CD4-positive, alpha-beta T cell treated with Interleukin-6 for 4 hours (primary cell): ENCODE measurements around the gene CRY2.
"Not testable (repeated sequence)": the region's sequence is repeated elsewhere in the genome, so short reads cannot be mapped to it uniquely, and the experiment has no call there.

Experiments used
- DNase-seq: peaks from one replicate; pipeline ENCODE4 v3.0.0-alpha.2; 2020; ENCODE audit warnings: mixed read lengths

The CRY2 gene

GRCh38 chr11:45880772-45881570 is 33.7 kb downstream of the CRY2 start:
- no peak for DNase-seq

GRCh38 chr11:45881708-45882368 is 34.6 kb downstream of the CRY2 start:
- DNase-seq = no peak

DNA sequence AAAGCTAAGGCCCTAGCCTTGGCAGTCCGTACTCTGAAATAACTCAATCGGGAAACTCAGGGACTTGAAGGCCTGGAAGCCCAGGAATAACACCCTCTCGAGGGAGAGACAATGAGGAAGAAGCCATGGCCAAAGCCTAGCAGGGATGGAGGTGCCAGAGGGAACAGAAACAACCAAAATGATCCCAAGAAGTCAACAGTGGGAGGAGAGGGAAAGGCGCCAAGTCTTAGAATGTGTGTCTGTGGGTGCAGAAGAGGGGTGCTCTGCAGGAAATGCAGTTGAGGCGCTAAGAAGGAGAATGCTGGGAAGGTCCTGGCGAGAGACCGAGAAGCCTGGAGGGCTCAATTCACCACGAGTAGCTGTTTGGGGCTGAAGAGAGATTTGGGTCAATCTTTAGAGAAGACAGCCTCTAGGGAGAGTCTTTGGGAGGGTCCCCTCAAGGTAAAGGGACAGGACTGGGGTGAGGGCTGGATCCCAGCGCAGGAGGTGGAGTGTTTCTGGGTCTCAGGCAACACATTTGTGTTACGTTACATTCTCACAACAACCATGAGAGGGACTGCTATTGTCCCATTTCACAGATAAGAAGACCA is 37.4 kb downstream of the CRY2 start:
- no peak for DNase-seq

DNA sequence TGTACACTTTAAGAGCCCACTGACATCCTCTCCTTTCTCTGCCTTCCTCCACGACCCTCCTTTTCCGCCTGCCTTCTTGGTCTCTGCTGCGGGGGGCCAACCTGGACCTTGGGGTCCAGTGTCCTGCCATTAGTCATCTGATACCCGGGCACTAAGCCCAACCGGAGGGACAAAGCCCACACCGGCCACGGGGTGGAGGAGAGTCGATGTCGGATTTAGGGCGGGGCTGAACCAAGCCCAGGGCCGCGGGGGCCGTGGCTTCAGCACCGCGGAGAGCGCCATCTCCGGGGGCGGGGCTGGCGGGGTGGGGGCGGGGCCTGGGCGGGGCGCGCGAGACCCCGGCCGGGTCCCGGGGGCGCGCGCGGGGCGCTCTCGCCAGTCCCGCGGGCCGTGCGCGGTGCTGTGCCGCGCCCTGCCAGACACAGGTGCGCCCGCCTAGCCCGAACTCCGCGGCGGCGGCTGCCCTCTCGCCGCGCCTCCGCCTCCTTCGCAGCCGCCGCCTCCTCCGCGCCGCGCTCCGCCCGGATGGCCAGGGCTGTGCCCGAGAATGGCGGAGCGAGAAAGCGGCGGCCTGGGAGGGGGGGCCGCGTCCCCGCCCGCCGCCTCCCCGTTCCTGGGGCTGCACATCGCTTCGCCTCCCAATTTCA is 38.1 kb downstream of the CRY2 start, which contains the start of gene MAPK8IP1:
MAPK8IP1 (plus strand) TSS at position 378 of the 647 bp plus-strand sequence; CDS start at position 548, 170 bp downstream.
- peak; percentile 64 for DNase-seq

DNA sequence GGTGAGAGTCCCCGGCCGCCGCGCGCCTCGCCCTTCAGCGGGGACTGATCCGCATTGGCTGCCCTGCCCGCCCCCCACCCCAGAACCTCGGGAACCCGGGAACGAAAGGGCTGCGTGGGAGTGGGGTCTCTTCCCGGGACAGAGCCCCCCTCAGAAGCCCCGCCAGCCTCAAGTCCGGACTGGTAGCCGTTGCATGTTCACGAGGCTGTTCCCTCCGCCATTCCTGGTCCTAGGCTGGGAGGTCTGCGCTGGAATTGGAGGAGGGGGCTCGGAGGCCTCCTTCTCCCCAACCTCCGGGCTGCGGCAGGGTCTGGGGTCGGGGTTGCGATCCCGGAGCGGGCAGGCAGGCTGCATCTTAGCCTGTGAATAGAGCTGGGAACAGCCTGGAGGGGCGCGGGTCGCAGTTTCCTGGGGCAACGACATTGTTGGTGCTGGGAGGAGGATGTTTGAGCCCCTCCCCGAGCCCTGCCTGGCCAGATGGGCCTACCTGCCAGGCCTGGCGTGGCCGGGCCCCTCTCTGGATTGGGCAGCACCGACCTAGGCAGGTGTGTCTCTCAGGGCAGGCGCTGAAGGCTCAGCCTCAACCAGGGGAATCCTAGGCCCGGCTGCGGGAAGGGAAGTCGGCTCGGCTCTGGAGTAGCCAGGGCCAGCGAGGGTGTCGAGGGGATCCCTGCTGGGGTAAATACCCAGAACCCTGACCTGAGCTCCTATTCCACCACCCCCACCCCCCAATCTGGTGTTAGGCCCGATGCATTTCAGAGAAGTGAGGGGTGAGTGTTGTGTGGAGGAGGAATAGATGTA is 38.8 kb downstream of the CRY2 start:
- DNase-seq = no peak

- no peak for DNase-seq
These were observed 39.7 kb downstream of the CRY2 start for GRCh38 chr11:45886816-45887520.

DNA sequence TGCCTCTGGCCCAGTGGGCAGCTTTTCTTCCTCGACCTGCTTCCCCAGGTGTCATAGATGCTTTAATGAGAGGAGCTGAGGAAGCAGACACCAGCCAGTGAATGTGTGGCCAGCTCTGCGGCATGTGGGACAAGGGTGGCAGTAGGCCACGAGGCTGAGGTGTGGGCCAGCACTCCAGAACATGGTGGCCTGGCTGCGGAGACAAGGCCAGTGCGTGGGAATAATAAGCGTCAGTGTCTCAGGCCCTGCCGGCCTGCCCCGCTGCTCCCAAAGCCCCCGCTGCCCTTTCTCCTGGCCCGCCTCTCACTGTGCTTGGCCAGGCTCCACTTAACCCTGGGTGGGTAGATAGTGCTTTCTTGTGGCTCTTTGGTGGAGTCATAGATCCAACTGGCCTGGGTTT is 40.3 kb downstream of the CRY2 start:
- DNase-seq = no peak

- no peak for DNase-seq
These were observed 42.3 kb downstream of the CRY2 start for GRCh38 chr11:45889555-45889954.

- no peak for DNase-seq
These were observed 42.7 kb downstream of the CRY2 start for GRCh38 chr11:45889966-45890365.

DNA sequence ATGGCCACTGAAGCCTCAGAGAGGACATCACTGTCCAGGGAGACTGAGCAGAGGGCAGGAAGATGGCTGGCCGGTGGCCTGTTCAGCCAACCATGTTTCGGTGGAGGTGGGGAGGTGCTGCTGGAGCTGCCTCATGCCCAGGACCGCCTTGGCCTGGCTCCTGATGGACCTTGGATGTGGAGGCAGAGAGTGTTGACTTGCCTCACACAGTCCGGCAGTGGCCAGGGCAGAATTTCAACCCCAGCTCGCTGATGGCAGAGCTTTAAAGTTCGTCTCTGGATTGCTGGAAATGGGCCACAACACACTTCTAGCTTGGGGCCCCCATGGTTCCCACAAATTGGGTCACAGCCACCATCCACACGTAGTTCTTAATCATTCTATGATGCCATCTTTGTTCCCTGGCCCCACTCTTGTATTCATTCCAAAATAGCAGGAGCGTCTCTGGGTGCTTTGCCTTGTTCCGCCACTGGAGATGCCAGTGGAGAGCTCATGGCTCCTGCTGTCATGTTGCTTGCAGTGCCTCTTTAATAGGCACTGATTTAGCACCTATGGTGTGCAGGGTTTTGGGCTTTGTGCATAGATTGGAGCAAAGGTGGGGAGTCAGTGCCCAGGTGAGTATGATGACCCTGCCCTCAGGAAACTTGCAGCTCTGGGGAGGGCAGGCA is 43.7 kb downstream of the CRY2 start:
- no peak for DNase-seq

DNA sequence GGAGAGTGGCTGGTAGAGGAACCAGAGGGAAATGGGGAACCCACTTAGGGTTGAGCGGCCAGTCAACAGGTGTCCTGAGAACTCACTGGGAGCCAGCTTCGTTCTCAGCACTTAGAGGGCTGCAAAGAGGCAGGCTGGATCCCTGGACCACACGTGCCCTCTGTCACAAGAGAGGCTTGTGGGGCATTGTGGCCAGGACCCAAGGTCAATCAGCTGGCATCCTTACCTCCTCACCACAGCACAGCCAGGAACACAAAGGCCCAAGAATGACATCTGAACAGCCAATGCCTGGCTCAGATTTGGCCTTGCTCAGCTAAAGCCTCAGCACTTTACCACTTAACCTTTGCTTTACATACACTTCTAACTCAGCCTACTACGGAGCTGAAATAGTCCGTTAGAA is 45.6 kb downstream of the CRY2 start:
- DNase-seq = no peak

GRCh38 chr11:45894555-45895247 is 47.4 kb downstream of the CRY2 start:
- no peak for DNase-seq

GRCh38 chr11:45895553-45896259 is 48.4 kb downstream of the CRY2 start:
- no peak for DNase-seq

DNA sequence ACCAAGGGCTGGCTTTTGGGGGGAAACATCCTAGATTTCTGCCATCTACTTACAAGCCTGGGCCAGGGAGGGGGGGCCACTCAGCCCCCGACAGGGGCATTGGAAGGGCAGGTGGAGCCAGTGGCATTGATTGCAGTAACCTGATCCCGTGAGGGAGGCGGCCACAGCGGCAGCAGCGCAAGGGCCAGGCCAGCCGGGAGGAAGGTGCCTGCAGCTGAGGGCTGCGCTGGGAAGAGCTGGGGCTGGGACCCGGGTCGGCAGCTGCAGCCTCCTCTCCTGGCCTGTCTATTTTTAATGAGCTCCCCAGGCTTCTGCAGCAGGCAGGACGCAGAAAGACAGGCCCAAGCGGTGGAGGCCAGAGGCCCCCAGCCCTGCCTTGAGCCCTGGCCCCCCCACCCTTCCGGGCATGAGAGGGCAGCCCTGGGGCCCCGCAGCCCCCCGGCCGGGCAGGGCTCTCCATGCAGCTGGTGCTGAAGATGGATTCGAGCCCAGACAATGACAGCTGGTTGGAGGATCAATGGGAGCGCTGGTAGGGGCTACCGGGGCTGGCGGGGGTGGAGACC is 49.2 kb downstream of the CRY2 start:
- no peak for DNase-seq

- DNase-seq = no peak
These were observed 50.3 kb downstream of the CRY2 start for GRCh38 chr11:45897556-45897955.

GRCh38 chr11:45899086-45899447 is 51.8 kb downstream of the CRY2 start:
- no peak for DNase-seq

DNA sequence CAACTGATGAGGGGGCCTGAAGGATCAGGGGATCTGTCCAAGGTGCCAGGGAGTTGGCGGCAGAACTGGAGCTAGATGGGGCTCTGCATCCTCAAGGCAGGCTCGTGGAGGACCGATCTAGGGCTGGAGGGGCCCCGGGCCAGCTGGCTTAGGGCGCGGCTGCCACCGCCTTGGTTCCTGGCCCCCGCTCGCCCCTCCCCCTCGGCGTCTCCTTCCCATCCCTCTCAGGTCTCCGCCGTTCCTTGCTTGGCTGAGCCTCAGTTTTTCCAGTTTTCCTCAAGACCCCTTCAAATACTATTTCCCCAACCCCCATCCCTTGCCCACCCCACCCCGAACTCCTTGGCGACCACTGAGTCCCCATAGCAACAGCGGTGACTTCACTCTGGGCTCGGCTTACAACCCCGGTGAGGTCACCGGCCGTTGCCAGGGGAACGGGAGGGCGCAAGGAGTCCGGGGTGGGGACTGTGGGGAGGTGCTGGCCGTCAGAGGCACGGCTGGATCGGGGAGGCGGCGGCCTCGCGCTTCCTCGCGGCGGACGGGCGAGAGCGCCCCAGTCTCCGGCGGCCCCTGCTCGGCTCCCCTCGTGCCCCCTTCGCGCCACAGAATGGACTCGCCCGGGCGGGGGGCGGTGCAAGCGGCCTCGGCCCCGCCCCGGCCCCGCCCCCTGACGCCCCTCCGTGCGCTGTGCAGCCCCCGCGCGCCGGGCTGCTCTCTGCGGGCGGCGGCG is 52.3 kb downstream of the CRY2 start:
- peak; percentile 61 for DNase-seq

DNA sequence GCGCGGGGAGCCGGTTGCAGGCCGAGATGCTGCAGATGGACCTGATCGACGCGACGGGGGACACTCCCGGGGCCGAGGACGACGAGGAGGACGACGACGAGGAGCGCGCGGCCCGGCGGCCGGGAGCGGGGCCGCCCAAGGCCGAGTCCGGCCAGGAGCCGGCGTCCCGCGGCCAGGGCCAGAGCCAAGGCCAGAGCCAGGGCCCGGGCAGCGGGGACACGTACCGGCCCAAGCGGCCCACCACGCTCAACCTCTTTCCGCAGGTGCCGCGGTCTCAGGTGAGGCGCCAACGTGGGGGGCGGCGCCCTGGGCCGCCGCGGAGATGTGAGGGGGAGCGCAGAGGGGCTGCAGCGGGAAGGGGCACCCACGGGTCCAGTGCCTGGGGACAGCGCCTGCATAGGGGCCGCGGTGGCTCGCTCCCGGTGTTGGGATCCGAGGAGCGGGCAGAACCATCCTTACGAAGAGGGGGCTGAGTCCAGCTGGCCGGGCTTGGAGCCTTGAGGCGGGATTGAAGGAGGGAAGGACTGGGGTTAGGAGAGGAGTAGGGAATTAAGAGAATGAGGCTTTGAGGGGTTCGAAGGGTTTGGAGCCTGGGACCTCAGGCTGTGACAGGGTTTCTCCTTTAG is 53.0 kb downstream of the CRY2 start:
- DNase-seq = not testable (repeated sequence)
